Liver (tissue), 3 donors: Measurements from ENCODE around the gene MFSD6.

Experiments used
- CTCF ChIP-seq: fragments of 150-350 bp; IDR thresholded peaks from 2 replicates; pipeline ENCODE4 v1.5.1; 2017; ENCODE audit warnings: improper control_type of control experiment, low read depth, low read length; ENCODE audit not compliant: missing input control
- EGR1 ChIP-seq, 2 donors: IDR thresholded peaks; 2 replicates each; pipeline ENCODE4 v1.6.1; 2016 to 2018; ENCODE audit warnings: antibody characterized with exemption in 2 of 2, low read depth in 2 of 2
- RAD21 ChIP-seq, 2 donors: IDR thresholded peaks; 2 replicates each; pipeline ENCODE4 v1.6.1; 2016; ENCODE audit warnings: antibody characterized with exemption in 2 of 2, mild to moderate bottlenecking in 2 of 2
- REST ChIP-seq: IDR thresholded peaks from 2 replicates; pipeline ENCODE4 v1.6.1; 2016; ENCODE audit warnings: antibody characterized with exemption, mild to moderate bottlenecking
- SP1 ChIP-seq: IDR thresholded peaks from 2 replicates; pipeline ENCODE4 v1.6.1; 2018; ENCODE audit warnings: antibody characterized with exemption, mild to moderate bottlenecking
- TAF1 ChIP-seq: conservative IDR thresholded peaks from 2 replicates; pipeline ENCODE4 v1.6.1; 2016; ENCODE audit warnings: antibody characterized with exemption, mild to moderate bottlenecking
- YY1 ChIP-seq: IDR thresholded peaks from 2 replicates; pipeline ENCODE4 v1.6.1; 2016; ENCODE audit warnings: antibody characterized with exemption, mild to moderate bottlenecking
- donor health status: healthy.
- donor health status: healthy.

- TF ChIP-seq TAF1 (no peak), CTCF (no peak), YY1 (no peak), EGR1 (IDR thresholded peaks at IDR 0.05; ENCODE audit: low read depth in 2 of 2) (no peak), SP1 (no peak), RAD21 (IDR thresholded peaks at IDR 0.05) (no peak), REST (no peak)
Observed at GRCh38 chr2:190376083-190376482, 32.1 kb upstream of the MFSD6 start.
